H1 (cell line): ENCODE measurements around the gene RALGAPA1. TPM values are rescaled to one million over a fixed set of nuclear protein-coding genes. Genes with fewer than 3 reads are reported as not detected.

Experiments used
- CTCF ChIA-PET: fragments of 300-600 bp; sonication (Branson Sonifier 250); formaldehyde crosslinking; loops from one replicate; lab custom pipeline; 2021; ENCODE audit not compliant: partially characterized antibody; lab: Charles Lee
- POLR2A ChIA-PET: fragments of 300-600 bp; sonication (Branson Sonifier 250); formaldehyde crosslinking; loops from one replicate; lab custom pipeline; 2021; ENCODE audit warnings: inconsistent platforms; ENCODE audit not compliant: partially characterized antibody; lab: Charles Lee
- DNase-seq, 2 experiments: peaks; one replicate each; pipeline versions ENCODE4 v3.0.0 to v3.0.0-alpha.2; 2010 to 2022; ENCODE audit warnings: low spot score in 2 of 2, low read depth in 1 of 2, mixed read lengths in 1 of 2
- FAIRE-seq: peaks from 2 replicates; lab custom pipeline; 2011; peaks lifted over from hg19 to GRCh38; lab: Jason Lieb, UNC
- H2AFZ ChIP-seq: 2 replicates; pipeline ENCODE4 v1.8.1; 2012; ENCODE audit warnings: low read length, inconsistent platforms
- H2AK5ac ChIP-seq: 2 replicates; pipeline ENCODE4 v1.6.1; 2013; ENCODE audit warnings: low read depth, low read length
- H2BK120ac ChIP-seq: replicated peaks from 2 replicates; pipeline ENCODE3; 2013; ENCODE audit warnings: low read depth, low read length, inconsistent platforms
- H2BK12ac ChIP-seq: 2 replicates; pipeline ENCODE4 v1.6.1; 2013; ENCODE audit warnings: low read depth, low read length
- H2BK15ac ChIP-seq: 2 replicates; pipeline ENCODE4 v1.6.1; 2013; ENCODE audit warnings: low read length
- H2BK20ac ChIP-seq: 2 replicates; pipeline ENCODE4 v1.6.1; 2013; ENCODE audit warnings: low read length
- H2BK5ac ChIP-seq: 2 replicates; pipeline ENCODE4 v1.6.1; 2013; ENCODE audit warnings: low read depth, low read length
- H3K14ac ChIP-seq: 2 replicates; pipeline ENCODE4 v1.6.1; 2013; ENCODE audit warnings: inconsistent platforms; ENCODE audit not compliant: insufficient read length
- H3K18ac ChIP-seq: 2 replicates; pipeline ENCODE4 v1.6.1; 2013; ENCODE audit warnings: low read length; ENCODE audit errors: extremely low read depth
- H3K23ac ChIP-seq: 2 replicates; pipeline ENCODE4 v1.6.1; 2013; ENCODE audit warnings: inconsistent platforms; ENCODE audit not compliant: insufficient read length
- H3K23me2 ChIP-seq: 2 replicates; pipeline ENCODE4 v1.6.1; 2013; ENCODE audit warnings: low read depth, low read length
- H3K27ac ChIP-seq: 2 replicates; pipeline ENCODE4 v1.6.1; 2011; ENCODE audit warnings: low read depth, low read length, inconsistent platforms
- H3K27me3 ChIP-seq, 4 experiments: replicated peaks in 1 of 4; 1 replicate in 1 of 4; 2 replicates in 3 of 4; pipeline versions ENCODE4 v1.6.1 to v1.8.1; 2011 to 2013; ENCODE audit warnings: low read length in 3 of 4, mild to moderate bottlenecking in 3 of 4, inconsistent platforms in 2 of 4, mixed read lengths in 2 of 4, moderate library complexity in 1 of 4; ENCODE audit not compliant: control insufficient read depth in 3 of 4, insufficient read depth in 3 of 4; ENCODE audit errors: extremely low read depth in 1 of 4
- H3K36me3 ChIP-seq, 4 experiments: 2 replicates each; pipeline versions ENCODE4 v1.6.1 to v1.8.1; 2011 to 2013; ENCODE audit warnings: mild to moderate bottlenecking in 4 of 4, low read length in 3 of 4, moderate library complexity in 2 of 4, control low read depth in 1 of 4, inconsistent platforms in 1 of 4; ENCODE audit not compliant: insufficient read depth in 4 of 4, control insufficient read depth in 2 of 4
- H3K4ac ChIP-seq: replicated peaks from 2 replicates; pipeline ENCODE3; 2013; ENCODE audit warnings: low read length, low read depth, mixed read lengths, inconsistent platforms; ENCODE audit not compliant: insufficient read length
- H3K4me1 ChIP-seq, 4 experiments: replicated peaks in 1 of 4; 1 replicate in 1 of 4; 2 replicates in 3 of 4; pipeline versions ENCODE4 v1.6.1 to v1.8.1; 2011 to 2013; ENCODE audit warnings: low read length in 3 of 4, inconsistent platforms in 2 of 4, mixed read lengths in 1 of 4; ENCODE audit not compliant: insufficient read depth in 4 of 4, control insufficient read depth in 3 of 4
- H3K4me2 ChIP-seq, 2 experiments: 2 replicates each; pipeline versions ENCODE4 v1.6.1 to v1.8.1; 2011 to 2013; ENCODE audit warnings: low read depth in 2 of 2, low read length in 2 of 2, control low read depth in 1 of 2, inconsistent platforms in 1 of 2, mild to moderate bottlenecking in 1 of 2; ENCODE audit not compliant: insufficient read depth in 1 of 2
- H3K4me3 ChIP-seq, 4 experiments: fragments of 200-600, 300-600 bp in 1 of 4; sonication (generic), shearing (Covaris generic), sonication (Bioruptor Twin) in 1 of 4; 2 replicates each; pipeline versions ENCODE4 v1.5.1 to v1.8.1; 2011 to 2016; ENCODE audit warnings: low read length in 4 of 4, low read depth in 3 of 4, control low read depth in 2 of 4, inconsistent platforms in 2 of 4, mild to moderate bottlenecking in 2 of 4, mixed read lengths in 1 of 4, moderate library complexity in 1 of 4; ENCODE audit not compliant: insufficient read depth in 2 of 4; ENCODE audit errors: extremely low read depth in 1 of 4
- H3K56ac ChIP-seq: replicated peaks from 2 replicates; pipeline ENCODE3; 2013; ENCODE audit warnings: low read depth, mild to moderate bottlenecking, mixed read lengths, low read length, inconsistent platforms; ENCODE audit not compliant: insufficient read length
- H3K79me1 ChIP-seq: 2 replicates; pipeline ENCODE4 v1.6.1; 2013; ENCODE audit warnings: low read depth, low read length, control low read depth
- H3K79me2 ChIP-seq, 2 experiments: 2 replicates each; pipeline versions ENCODE4 v1.6.1 to v1.8.1; 2012 to 2013; ENCODE audit warnings: low read length in 2 of 2, mild to moderate bottlenecking in 2 of 2, inconsistent platforms in 1 of 2; ENCODE audit not compliant: insufficient read depth in 2 of 2, control insufficient read depth in 1 of 2
- H3K9ac ChIP-seq, 4 experiments: replicated peaks in 1 of 4; 1 replicate in 1 of 4; 2 replicates in 3 of 4; pipeline versions ENCODE4 v1.6.1 to v1.8.1; 2011 to 2013; ENCODE audit warnings: low read depth in 3 of 4, low read length in 3 of 4, control low read depth in 2 of 4, mild to moderate bottlenecking in 2 of 4, moderate library complexity in 2 of 4, inconsistent platforms in 1 of 4; ENCODE audit errors: extremely low read depth in 1 of 4
- H3K9me3 ChIP-seq, 2 experiments: 2 replicates each; pipeline versions ENCODE4 v1.6.1 to v1.8.1; 2012 to 2013; ENCODE audit warnings: mild to moderate bottlenecking in 2 of 2, moderate library complexity in 2 of 2, control low read depth in 1 of 2, inconsistent platforms in 1 of 2, low read depth in 1 of 2, low read length in 1 of 2, mixed read lengths in 1 of 2; ENCODE audit not compliant: insufficient read depth in 2 of 2
- H4K20me1 ChIP-seq, 2 experiments: replicated peaks in 1 of 2; 2 replicates each; pipeline versions ENCODE3 to v1.8.1; 2011 to 2013; ENCODE audit warnings: inconsistent platforms in 2 of 2, low read length in 2 of 2, mild to moderate bottlenecking in 1 of 2; ENCODE audit not compliant: insufficient read depth in 2 of 2, control insufficient read depth in 1 of 2
- H4K5ac ChIP-seq: 2 replicates; pipeline ENCODE4 v1.6.1; 2013; ENCODE audit warnings: low read length, low read depth, mixed read lengths, inconsistent platforms; ENCODE audit not compliant: insufficient read length
- H4K8ac ChIP-seq: 2 replicates; pipeline ENCODE4 v1.8.0; 2013; ENCODE audit warnings: mild to moderate bottlenecking, moderate library complexity, low read length, inconsistent platforms; ENCODE audit not compliant: insufficient read depth; ENCODE audit errors: extremely low read depth
- H4K91ac ChIP-seq: replicated peaks from 2 replicates; pipeline ENCODE3; 2013; ENCODE audit warnings: low read length, mixed read lengths, inconsistent platforms; ENCODE audit not compliant: insufficient read length
- BACH1 ChIP-seq: IDR thresholded peaks from 2 replicates; pipeline ENCODE4 v1.6.1; 2012; ENCODE audit warnings: low read length, improper control_type of control experiment
- CBX5 ChIP-seq: fragments of 300-800, 300-1000 bp; sonication (generic); IDR thresholded peaks from 2 replicates; pipeline ENCODE4 v1.7.1; 2016; ENCODE audit warnings: antibody characterized with exemption, low read length, low read depth
- CTBP2 ChIP-seq: IDR thresholded peaks from 2 replicates; pipeline ENCODE4 v1.7.0; 2011; ENCODE audit warnings: borderline replicate concordance, mild to moderate bottlenecking, moderate library complexity, mixed read lengths, low read length; ENCODE audit not compliant: insufficient read depth, insufficient read length
- E2F6 ChIP-seq: IDR thresholded peaks from 2 replicates; pipeline ENCODE4 v1.6.1; 2012; ENCODE audit warnings: inconsistent platforms
- FOSL1 ChIP-seq: IDR thresholded peaks from 2 replicates; pipeline ENCODE4 v1.6.1; 2011; ENCODE audit warnings: mild to moderate bottlenecking, low read depth, low read length, moderate library complexity; ENCODE audit not compliant: insufficient read depth
- JUN ChIP-seq: IDR thresholded peaks from 2 replicates; pipeline ENCODE4 v1.6.1; 2011; ENCODE audit warnings: low read depth, mild to moderate bottlenecking, improper control_type of control experiment, low read length
- MAFK ChIP-seq: IDR thresholded peaks from 2 replicates; pipeline ENCODE4 v1.6.1; 2012; ENCODE audit warnings: low read depth, mild to moderate bottlenecking, improper control_type of control experiment, low read length
- RXRA ChIP-seq: IDR thresholded peaks from 2 replicates; pipeline ENCODE4 v1.6.1; 2011; ENCODE audit warnings: low read depth, mild to moderate bottlenecking, low read length, moderate library complexity; ENCODE audit not compliant: insufficient read depth
- SP2 ChIP-seq: IDR thresholded peaks from 2 replicates; pipeline ENCODE4 v1.6.1; 2012; ENCODE audit warnings: mild to moderate bottlenecking, low read length, inconsistent platforms
- WGBS, 2 experiments: shearing (Covaris generic) in 1 of 2; methylation state at CpG; one replicate each; pipeline versions ENCODE4 v1.1.6 to v1.1.7; 2013 to 2015; ENCODE audit warnings: low lambda C conversion rate in 2 of 2, mixed read lengths in 2 of 2, inconsistent platforms in 1 of 2, low coverage in 1 of 2, missing lambda C conversion rate in 1 of 2; ENCODE audit not compliant: insufficient replicate concordance in 2 of 2, insufficient coverage in 1 of 2, insufficient read length in 1 of 2; ENCODE audit errors: extremely low coverage in 1 of 2, missing lambda C conversion rate in 1 of 2; 5-methylcytosine and 5-hydroxymethylcytosine counted together
- polyA plus RNA-seq, 7 experiments: library from polyadenylated mRNA; depleted of rRNA in 3 of 7; stranded (reverse) in 5 of 7; unstranded in 2 of 7; fragments of >200 nt in 5 of 7; fragments of 200-250 nt in 2 of 7; gene quantifications; 1 replicate in 5 of 7; 2 replicates in 1 of 7; 4 replicates in 1 of 7; pipeline versions ENCODE4 v1.2.1 to v1.2.3, GENCODE V29; 2011 to 2013; ENCODE audit warnings: missing spikeins in 2 of 7, mixed read lengths in 2 of 7
- total RNA-seq: library from RNA; stranded (reverse); fragmentation: NEBNext Ultra II Directional; extraction: Animal tissue kit (Norgen Biotek cat#: 25700); gene quantifications from 2 replicates; pipeline ENCODE4 v1.2.1, GENCODE V29; 2021
- TF ChIP-seq, protein P1 (sequence below): IDR thresholded peaks from 2 replicates; pipeline ENCODE4 v1.6.1; 2011; ENCODE audit warnings: low read length, improper control_type of control experiment
- TF ChIP-seq, protein P2 (sequence below): IDR thresholded peaks from 2 replicates; pipeline ENCODE4 v1.6.1; 2011; ENCODE audit warnings: low read depth, mild to moderate bottlenecking, low read length; ENCODE audit not compliant: insufficient read depth

RALGAPA1 gene
- total and polyA plus RNA-seq, 2 of the 8 experiments (the other 6 are each of a cell fraction or from before 2014, with no cell fraction given) = 4.2 to 26.7 TPM

GRCh38 chr14:35854696-35855270 is 45.7 kb upstream of the RALGAPA1 start:
- Histone ChIP-seq H3K18ac (no peak overlapping the region), H4K20me1 (no peaks in the 10 kb centered on the region), H2BK20ac (no peak overlapping the region), H3K14ac (no peak overlapping the region), H2BK5ac (no peak overlapping the region), H4K8ac (no peak overlapping the region), H3K9me3 (no peaks in the 10 kb centered on the region), H2BK12ac (no peak overlapping the region), H4K5ac (no peak overlapping the region), H4K91ac (no peak overlapping the region), H2BK120ac (no peak overlapping the region), H3K56ac (no peak overlapping the region), H3K79me1 (no peaks in the 10 kb centered on the region), H3K4me1 (no peaks in the 10 kb centered on the region), H2BK15ac (no peak overlapping the region), H3K4me2 (no peak overlapping the region), H3K79me2 (no peaks in the 10 kb centered on the region), H2AK5ac (no peak overlapping the region), H3K23ac (no peak overlapping the region), H3K36me3 (peaks cover 0 to 3% (median 0%) of the 10 kb centered on the region in 4 experiments; a peak in 3 of 8 replicates), H3K4ac (no peak overlapping the region), H3K27me3 (no peaks in the 10 kb centered on the region), H3K9ac (no peak overlapping the region), H2AFZ (no peak overlapping the region), H3K27ac (no peak overlapping the region), H3K23me2 (no peaks in the 10 kb centered on the region), H3K4me3 (no peak overlapping the region)
- ChIA-PET POLR2A (interaction anchor here (0.6 kb wide), 2 partner anchors 40 to 713 kb away, joined by 3 to 4 read pairs; no protein-coding TSS in a partner anchor), CTCF (interaction anchor here (0.7 to 1.6 kb wide), 2 partner anchors 33 to 99 kb away, joined by 3 to 4 read pairs; no protein-coding TSS in a partner anchor)
- 87% methylated on average over 1 of the region's 1 CpG; no CpG with 5 or more reads in 1 of the 2 experiments for WGBS, 2 experiments
- no peak for FAIRE-seq
- DNase-seq = no peak
- no peak for TF ChIP-seq JUN
- TF ChIP-seq, protein P1, sequence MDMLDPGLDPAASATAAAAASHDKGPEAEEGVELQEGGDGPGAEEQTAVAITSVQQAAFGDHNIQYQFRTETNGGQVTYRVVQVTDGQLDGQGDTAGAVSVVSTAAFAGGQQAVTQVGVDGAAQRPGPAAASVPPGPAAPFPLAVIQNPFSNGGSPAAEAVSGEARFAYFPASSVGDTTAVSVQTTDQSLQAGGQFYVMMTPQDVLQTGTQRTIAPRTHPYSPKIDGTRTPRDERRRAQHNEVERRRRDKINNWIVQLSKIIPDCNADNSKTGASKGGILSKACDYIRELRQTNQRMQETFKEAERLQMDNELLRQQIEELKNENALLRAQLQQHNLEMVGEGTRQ = no peak
- TF ChIP-seq CTBP2 = no peak
- TF ChIP-seq E2F6 = no peak
- TF ChIP-seq CBX5 = no peak
- no peak for TF ChIP-seq BACH1
- TF ChIP-seq SP2 = no peak
- TF ChIP-seq RXRA = no peak
- TF ChIP-seq, protein P2, sequence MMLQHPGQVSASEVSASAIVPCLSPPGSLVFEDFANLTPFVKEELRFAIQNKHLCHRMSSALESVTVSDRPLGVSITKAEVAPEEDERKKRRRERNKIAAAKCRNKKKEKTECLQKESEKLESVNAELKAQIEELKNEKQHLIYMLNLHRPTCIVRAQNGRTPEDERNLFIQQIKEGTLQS = no peak
- TF ChIP-seq MAFK = no peak
- no peak for TF ChIP-seq FOSL1
